Midbrain (tissue), 1 donor: Measurements from ENCODE around the gene CDON.
"Not testable (repeated sequence)": the region's sequence is repeated elsewhere in the genome, so short reads cannot be mapped to it uniquely, and the experiment has no call there.

Source experiments
- DNase-seq: peaks from one replicate; lab custom pipeline; 2025; lab: John Stamatoyannopoulos, UW

The CDON gene

GRCh38 chr11:125924384-125925007, 138.2 kb downstream of the CDON start:
- DNase-seq = no peak

- DNase-seq = no peak
These were observed 139.0 kb downstream of the CDON start for GRCh38 chr11:125923633-125924032.

GRCh38 chr11:125923012-125923579, 139.6 kb downstream of the CDON start:
- peak; percentile 71 for DNase-seq

GRCh38 chr11:125922156-125922555, 140.5 kb downstream of the CDON start:
- no peak for DNase-seq

GRCh38 chr11:125921042-125921441, 141.6 kb downstream of the CDON start:
- no peak for DNase-seq

GRCh38 chr11:125918140-125918840, 144.4 kb downstream of the CDON start:
- no peak for DNase-seq

- no peak for DNase-seq
These were observed 145.9 kb downstream of the CDON start for GRCh38 chr11:125916683-125917347.

GRCh38 chr11:125914601-125915000, 148.1 kb downstream of the CDON start:
- DNase-seq = not testable (repeated sequence)

- no peak for DNase-seq
These were observed 152.3 kb downstream of the CDON start for GRCh38 chr11:125910226-125910849.
